HG03175 (cell line): Measurements from ENCODE around the gene VWA1.
"Not testable (repeated sequence)": the region's sequence is repeated elsewhere in the genome, so short reads cannot be mapped to it uniquely, and the experiment has no call there.

Source experiments
- ATAC-seq: cut with Tn5 transposase; IDR thresholded peaks from one replicate; pipeline ENCODE4 v1.9.1; 2021; ENCODE audit warnings: mild to moderate bottlenecking, moderate library complexity; ENCODE audit not compliant: unreplicated experiment

The VWA1 gene

DNA sequence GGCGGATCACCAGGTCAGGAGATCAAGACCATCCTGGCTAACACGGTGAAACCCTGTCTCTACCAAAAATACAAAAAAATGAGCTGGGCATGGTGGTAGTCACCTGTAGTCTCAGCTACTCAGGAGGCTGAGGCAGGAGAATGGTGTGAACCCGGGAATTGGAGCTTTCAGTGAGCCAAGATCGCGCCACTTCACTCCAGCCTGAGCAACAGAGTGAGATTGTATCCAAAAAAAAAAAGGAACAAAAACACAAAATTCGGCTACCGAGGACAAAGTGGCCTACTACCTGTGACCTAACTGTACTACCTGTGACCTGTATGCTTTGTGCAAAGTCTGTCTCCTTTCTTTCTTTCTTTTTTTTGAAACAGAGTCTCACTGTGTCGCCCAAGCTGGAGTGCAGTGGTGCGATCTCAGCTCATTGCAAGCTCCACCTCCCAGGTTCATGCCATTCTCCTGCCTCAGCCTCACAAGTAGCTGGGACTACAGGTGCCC, 32.5 kb upstream of the VWA1 start:
- not testable (repeated sequence) for ATAC-seq

DNA sequence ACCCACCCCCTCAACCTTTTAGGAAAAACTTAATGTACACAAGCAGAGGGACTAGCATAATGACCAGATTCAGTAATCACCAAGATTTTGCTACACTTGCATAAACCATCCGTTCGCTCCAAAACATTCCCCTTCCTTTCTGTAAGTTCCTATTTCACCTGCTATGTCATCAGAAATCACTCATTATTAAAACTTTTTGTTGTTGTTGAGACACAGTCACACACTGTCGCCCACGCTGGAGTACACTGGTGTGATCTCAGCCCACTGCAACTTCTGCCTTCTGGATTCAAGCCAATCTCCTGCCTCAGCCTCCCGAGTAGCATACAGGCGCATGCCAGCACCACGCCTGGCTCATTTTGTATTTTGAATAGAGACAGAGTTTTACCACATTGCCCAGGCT, 31.8 kb upstream of the VWA1 start:
- no peak for ATAC-seq

DNA sequence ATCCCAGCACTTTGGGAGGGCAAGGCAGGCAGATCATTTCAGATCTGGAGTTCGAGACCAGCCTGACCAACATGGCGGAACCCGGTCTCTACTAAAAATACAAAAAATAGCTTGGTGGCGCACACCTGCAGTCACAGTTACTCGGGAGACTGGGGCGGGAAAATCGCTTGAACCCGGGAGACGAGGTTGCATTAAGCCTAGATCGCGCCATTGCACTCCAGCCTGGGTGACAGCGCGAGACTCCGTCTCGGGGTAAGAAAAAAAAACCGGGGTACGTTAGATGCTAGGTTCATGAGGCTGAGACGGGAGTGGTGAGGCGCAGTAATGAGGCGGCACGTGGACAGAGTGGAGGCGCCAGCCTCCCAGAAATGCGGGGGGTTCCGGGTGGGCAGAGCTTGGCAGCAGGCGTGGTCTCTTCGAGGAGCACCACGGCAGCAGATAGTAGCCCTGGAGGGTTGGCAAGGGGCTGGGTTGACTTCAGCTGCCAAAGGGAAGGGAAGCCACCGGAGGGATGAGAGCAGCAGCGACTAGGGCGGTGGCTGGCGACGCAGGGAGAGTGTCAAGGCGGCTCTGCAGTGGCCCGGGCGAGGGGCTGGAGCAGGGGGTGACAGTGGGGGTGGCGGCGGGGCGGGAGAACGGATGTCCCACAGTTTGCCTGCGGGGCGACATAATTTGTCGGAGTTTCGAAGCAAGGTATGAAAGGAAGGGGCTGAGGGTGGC, 29.2 kb upstream of the VWA1 start:
- no peak for ATAC-seq

DNA sequence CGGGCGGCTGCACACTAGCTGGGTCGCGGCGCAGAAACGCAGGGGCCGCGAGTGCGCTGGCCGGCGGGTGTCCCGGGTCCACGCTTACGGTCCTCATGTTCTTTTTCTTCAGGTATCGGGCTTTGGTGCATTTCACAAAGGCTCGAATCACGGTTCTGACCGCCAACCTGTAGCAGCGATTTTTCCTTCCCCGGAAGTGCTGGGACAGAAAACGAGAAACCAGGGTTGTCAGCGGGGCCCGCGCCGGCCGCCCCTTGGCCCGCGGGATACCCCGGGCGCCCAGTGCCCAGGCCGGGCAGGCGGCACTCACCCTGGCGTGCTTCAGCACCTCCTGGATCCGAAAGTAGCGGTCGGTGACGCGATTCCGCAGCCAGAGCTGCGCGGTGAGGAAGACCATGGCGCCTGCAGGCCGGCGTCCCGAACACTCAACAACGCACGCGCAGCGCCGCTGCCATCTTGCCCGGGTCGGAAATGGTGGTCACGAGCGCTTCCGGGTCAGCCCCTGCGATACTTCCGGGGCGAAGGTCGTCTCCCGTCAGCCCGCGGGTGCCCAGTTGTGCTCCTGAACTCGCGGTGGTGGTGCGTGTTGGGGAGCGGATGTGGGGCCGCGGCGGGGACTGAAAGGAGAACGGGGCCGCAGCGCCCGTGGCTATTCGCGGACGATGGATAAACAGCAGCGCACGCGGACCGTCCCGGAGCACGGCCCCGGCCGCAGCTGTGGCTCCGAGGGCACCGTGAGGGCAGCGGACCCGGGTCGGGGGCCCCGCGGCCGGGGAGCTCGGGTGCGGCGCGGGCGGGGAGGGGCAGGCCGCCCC, 28.5 kb upstream of the VWA1 start, which contains the start of gene MRPL20:
Gene MRPL20, minus strand, starts transcription at position 473 of the 815 bp plus-strand sequence. Its CDS starts 76 bp downstream, at position 397.
- peak; percentile 90 for ATAC-seq

DNA sequence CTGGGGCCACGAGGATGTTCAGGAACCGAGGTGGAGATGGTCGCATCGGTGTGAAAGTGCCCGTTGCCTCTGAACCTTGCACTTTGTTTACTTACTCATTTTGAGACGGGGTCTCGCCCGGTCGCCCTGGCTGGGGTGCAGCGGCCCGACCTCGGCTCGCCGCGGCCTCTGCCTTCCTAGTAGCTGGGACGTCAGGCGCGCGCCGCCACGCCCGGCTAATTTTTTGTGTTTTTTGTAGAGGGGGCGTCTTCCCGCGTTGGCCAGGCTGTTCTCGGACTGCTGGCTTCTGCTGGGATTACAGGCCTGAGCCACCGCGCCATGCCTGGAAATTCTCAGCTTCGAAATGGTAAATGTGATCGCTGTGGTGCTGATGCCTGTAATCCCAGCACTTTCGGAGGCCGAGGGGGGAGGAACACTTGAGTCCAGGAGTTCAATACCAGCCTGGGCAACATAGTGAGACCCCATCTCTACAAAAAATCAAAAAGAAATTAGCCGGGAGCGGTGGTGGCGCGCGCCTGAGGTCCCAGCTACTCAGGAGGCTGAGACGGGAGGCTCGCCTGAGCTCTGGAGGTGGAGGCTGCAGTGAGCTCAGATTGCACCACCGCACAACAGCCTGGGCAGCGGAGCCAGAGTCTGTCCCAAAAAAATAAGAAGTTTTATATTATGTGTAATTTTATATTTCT, 27.7 kb upstream of the VWA1 start:
- peak; percentile 15 for ATAC-seq

DNA sequence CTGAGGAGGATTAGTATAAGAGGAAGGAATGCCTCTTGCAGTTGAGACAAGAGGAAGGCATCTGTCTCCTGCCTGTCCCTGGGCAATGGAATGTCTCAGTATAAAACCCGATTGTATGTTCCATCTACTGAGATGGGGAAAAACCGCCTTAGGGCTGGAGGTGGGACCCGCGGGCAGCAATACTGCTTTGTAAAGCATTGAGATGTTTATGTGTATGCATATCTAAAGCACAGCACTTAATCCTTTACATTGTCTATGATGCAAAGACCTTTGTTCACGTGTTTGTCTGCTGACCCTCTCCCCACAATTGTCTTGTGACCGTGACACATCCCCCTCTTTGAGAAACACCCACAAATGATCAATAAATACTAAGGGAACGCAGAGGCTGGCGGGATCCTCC, 25.3 kb upstream of the VWA1 start:
- ATAC-seq, result not testable (repeated sequence)

DNA sequence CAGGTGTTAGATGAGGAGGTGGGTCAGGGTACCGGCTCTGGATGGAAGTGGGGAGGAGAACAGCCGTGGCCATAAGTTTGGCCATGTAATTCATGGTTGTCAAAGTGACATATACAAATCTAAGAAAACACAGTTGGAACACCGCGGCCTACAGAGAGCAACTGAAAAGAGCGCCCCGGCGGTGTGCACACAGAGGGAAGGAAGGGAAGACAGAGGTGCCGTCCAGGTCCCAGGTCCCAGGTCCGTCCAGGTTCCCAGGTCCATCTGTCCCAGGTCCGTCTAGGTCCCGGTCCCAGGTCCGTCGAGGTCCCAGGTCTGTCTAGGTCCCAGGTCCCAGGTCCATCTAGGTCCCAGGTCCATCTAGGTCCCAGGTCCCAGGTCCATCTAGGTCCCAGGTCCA, 23.9 kb upstream of the VWA1 start:
- ATAC-seq, result no peak

DNA sequence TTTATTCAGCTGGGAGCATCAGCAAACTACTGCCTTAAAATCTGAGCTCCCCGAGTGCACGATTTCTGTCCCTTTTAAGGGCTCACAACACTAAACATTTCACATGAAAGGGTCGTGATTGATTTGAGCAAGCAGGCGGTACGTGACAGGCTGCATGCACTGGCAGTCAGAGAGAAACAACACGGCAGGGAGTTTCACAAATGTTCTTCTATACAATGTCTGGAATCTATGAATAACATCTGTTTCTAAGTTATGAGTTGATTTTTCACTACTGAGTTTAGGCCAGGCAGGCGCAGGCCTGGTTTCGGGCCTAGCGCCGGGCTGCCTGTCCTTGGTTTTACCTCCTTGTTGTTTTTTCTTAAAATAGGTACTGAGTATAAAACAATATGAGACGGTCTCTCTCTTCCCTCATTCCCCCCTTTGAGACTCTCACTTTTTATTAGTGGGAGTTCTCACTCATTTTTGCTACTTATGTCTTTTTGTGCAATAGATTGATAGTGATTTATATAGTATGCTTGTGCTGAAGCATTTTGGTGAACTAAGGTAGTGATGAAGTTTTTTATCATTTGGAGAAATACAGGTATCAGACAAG, 23.1 kb upstream of the VWA1 start:
- not testable (repeated sequence) for ATAC-seq

DNA sequence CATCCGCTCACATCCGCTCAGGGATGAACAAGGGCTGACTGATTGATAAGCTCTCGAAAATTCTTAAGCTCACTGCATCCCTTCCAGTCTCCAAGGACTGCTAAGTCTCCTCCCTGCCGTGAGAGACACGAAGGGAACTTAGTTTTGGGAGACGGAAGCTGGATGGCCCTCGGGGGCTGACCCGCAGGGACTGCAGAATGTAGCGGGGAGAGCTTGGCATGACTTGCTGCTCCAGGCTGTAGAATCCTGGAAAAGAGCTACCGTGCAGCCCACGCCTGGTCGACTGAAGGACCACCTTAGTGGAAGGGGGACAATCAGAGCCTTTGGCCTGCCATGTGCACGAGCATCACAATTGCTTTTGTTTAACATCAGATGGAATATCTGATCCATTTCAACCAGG, 19.7 kb upstream of the VWA1 start:
- no peak for ATAC-seq

DNA sequence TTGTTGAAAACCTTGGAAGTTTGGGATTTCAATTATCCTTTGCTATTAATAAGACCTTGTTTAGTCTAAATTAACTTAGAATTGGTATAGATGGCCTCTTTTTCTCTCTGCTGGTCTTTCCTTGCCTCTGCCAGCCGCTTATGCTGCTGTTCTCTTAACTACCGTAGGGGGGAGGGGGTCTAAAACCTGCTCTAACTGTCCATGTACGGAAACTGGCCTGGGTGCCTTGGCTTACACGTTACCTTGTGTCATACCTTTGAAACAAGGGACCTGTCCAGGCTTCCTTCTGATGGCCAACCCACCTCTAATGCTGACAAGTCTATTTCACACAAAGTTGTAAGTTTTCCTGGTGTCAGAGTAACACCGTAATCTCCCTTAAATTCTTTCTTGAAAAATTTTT, 18.1 kb upstream of the VWA1 start:
- ATAC-seq, result not testable (repeated sequence)

DNA sequence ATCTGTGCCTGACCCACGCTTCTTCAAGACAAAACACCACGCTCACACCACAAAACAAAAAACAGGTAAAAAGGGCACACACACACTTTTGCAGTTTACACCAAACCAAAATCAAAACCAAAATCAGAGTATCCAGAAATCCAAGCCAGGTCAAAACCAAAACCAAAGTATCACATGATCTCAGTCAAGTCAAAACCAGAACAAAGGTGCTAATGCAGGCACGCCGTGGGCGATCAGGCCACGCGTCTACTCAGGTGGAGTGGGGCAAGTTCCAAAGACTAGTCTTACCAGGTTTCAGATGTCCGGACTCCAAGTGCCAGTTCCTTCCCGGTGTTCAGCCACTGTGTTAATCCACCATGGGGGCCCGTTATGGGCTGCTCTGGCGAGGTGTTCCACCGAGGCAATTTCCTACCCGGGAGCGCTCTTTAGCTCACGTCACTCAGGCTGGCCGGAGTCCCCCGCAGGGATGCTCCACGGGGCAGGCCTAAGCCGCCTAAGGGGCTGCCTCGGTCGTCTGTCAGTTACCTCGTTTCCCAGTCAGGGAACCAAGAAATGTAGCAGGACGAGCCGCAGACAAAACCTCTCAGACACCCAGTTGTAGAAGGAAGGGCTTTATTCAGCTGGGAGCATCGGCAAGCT, 17.5 kb upstream of the VWA1 start:
- ATAC-seq, result not testable (repeated sequence)

DNA sequence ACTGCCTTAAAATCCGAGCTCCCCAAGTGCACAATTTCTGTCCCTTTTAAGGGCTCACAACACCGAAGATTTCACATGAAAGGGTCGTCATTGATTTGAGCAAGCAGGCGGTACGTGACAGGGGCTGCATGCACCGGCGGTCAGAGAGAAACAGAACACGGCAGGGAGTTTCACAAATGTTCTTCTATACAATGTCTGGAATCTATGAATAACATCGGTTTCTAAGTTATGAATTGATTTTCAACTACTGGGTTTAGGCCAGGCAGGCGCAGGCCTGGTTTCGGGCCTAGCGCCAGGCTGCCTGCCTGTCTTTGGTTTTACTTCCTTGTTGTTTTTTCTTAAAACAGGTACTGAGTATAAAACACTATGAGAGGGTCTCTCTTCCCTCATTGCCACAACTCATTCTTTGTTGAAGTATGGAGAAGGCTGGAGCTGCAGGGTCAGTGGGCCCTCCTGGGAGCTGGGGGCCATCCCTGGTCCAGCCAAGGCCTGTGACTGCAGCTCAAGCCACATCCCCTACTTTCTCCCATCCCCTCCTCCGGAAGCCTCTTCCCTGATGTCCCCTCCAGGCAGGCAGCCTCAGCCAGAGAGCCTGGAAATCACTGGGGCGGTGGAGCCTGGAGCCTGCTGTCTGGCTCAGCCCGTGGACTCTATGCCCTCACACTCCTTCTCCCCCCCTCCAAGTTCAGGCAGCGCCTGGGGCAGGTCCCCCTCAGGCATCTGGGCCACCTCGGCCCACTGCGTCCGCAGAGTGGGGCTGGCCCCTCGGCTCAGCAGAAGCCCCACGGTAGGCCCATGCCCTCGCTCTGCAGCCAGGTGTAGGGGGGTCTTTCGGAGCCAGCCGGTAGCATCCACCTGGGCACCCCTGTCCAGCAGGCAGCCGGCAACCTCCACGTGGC, 16.8 kb upstream of the VWA1 start:
- no peak for ATAC-seq

DNA sequence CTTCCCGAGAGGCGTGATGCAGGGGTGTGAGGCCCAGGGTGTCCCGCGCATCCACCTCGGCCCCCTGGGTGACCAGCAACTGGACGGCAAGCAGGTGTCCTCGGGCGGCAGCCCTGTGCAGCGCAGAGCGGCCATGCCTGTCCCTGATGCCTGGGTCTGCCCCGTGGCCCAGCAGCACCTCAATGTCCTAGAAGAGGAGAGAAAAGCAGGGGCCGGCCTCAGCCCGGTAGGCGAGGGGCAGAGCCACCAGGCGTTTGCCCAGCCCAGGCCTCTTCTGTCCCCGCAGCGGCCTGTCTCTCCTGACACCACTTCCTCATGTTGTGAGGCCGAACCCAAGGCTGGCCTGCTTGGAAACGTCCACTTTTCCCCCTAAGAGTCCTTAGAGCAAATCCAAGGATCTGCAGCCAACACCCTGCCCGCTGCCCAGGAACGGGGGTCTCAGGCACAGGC, 16.1 kb upstream of the VWA1 start:
- ATAC-seq, result no peak

DNA sequence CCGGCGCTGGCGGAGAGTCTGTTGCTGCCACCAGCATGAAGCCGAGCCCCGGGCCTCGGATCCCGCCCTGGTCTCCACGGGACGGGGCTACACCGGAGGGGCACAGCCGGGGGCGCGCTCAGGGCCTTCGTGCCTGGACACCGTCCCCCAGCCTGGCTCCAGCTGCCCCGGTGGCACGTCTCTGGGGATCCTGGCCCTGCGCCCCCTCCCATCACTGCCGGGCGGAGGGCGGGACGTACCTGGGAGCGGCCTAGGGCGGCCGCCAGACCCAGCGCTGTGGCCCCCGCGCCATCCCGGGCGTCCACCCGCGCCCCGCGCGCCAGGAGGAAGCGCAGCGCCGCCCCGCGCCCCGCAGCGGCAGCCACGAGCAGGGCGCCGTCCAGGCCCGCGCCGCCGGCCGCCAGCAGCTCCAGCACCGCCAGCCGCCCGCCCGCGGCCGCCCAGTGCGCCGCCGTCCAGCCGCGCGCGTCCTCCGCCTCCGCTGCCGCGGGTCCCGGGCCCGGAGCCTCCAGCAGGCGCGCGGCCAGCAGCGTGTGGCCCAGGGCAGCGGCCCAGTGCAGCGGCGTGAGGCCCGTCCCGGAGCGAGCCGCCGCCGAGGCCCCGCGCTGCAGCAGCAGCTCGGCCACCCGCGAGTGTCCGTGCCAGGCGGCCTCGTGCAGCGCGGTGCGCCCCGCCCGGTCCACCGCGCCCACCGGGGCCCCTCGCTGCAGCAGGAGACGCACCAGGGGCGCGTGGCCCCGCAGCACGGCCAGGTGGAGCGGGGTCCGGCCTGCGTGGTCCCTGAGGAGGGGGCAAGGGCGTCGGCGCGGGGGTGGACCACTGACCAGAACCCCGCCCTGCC, 15.5 kb upstream of the VWA1 start:
- ATAC-seq, result no peak

DNA sequence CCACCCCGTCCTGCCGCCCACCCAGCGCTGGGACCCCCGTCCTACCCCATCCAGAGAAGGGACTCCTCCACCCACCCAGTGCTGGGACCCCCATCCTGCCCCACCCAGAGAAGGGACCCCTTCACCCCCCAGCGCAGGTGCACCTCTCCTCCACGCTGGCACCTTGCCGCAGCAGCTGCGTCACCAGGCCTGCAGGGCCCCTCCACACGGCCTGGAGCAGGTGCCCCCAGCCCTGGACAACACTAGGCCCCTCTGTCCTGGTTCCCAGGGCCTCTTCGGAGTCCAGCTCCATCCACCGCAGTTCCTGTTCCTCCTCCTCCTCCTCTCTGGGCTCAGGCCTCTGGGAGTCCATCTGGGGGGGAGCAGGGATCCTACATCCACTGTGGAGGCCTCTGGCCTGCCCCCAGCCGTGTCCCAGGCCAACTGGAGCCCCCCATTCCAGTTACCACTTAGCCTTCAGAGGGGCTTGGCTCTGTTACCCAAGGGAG, 14.8 kb upstream of the VWA1 start:
- ATAC-seq, result no peak

DNA sequence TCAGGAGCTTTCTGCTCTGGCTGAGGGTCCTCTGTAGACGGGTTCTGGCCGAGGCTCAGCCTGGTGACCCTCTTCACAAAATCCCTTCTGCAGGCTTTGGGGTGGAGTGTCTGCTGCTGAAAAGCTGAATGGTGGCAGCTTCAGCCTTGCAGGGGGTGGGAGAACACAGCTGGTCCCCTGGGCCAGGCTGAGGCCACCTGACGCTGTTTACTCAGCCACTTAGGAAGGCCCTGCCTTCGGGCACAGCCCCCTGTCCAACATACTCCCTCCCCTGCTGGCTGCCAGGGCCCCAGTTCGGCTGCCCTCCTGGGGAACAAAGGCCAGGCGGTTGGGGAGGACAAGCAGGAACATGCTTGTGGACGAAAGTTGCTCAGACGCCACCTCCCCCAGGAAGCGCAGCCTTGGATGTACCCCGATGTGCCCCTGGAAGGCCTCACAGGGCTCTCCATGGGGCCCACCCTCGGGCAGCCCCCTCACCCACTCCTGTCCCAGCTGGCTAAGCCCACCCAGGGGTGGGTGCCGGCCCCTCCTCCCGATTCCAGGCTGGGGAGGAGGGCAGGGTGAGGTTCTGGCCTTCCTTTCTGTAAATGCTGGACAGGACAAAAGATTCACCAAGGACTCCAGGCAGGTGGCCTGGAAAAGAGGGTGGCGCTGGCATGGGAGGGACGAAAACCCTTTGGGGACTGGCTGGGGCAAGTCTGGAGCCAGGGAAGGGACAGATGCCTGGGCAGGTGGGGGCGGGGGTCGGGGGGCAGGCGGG, 14.2 kb upstream of the VWA1 start, which contains the start of gene ANKRD65:
Gene ANKRD65, minus strand, starts transcription at position 130 of the 760 bp plus-strand sequence. CDS start 271 bp downstream, outside the sequence.
- ATAC-seq, result no peak

DNA sequence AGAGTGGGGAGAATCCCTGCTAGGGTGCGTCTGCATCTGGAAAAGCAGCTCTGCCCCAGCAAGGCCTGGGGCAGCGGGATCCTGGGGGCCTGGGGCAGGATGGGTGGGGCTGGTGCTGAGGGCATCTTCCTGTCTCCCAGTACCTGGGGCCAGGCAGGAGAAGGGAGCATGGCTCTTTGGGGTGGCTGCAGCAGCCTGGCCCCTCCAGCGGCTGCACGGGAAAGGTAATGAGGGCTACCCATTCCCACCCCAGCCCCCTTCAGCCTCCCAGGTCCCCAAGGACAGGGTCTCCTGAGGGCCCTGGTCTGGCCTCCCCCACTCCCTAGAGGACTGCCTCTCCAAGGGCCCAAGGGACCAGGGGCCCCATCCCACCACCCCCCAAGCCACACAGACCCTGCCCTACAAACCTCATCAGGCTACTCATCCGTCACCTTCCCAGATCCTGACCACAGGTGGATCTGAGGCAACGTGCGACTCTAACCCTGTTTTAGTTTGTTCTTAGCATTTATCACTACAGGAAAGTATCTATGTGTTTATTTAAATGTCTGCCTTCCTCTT, 13.5 kb upstream of the VWA1 start:
- ATAC-seq, result no peak
